Jurkat, Clone E6-1 (cell line): ENCODE results near the gene RALA.
A peak's percentile ranks its signal among the peaks of the same experiment; 100 is the strongest.

Experiments used
- DNase-seq: peaks from one replicate; pipeline ENCODE4 v3.0.0-alpha.2; 2011; ENCODE audit warnings: low read depth, low spot score
- H3K4me3 ChIP-seq: 2 replicates; pipeline ENCODE4 v1.5.1; 2011; ENCODE audit warnings: mild to moderate bottlenecking, low read length, control low read depth, moderate library complexity

The RALA gene

DNA sequence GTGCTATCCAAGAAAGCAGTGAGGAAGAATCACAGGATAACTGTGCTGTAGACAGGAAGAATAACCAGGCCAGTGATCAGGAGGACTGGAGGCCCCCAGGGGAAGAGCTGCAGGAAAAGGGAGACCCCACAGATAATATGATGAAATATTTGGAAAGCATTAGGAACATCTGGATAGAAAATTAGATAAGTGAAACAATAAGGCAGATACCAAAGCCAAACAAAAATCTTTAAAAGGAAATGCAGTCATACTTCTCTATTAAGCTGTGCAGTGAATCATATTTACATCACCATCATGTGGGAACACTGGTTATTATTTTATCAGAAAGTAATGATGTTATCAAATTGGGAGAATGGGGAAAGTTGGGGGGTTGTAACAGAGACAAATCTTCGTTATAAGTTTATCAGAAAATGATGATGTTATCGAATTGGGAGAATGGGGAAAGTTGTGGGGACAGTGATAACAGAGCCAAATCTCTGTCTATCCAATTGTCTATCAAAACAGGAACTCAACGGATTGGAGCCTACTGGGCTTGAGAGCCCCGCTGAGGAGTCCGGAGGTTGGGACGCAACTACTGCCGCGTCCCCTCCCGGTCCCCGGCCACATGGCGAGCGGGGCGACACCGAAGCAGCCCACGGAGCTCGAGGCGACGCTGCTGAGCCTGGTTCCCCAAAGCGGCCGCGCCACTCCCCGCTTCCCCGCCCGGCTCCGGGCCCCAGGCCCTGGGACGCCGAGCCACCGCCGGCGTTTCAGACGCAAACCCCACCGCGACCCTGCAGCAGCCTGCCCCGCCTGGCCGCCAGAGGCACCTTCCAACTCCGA is 14.0 kb upstream of the RALA start:
- DNase-seq: no peak

DNA sequence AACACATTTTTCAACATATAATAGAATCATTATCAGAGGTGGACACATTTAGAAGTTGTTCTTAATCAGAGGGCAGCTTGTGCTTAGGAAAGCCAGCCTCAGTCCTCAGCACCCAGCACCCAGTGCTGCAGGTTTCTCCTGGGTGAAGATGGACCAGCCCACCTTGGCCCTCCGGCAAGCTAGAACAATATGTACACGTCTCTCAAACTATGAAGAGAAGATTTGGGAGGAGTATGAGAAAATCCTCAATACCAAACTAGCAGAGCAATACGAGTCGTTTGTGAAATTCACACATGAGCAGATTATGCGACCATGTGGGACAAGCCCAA is 13.5 kb upstream of the RALA start:
- H3K4me3 ChIP-seq: no peak overlapping the region
- no peak for DNase-seq

More for the DNA sequence above, 14.0 kb upstream of the RALA start:
- no peak overlapping the region for H3K4me3 ChIP-seq

DNA sequence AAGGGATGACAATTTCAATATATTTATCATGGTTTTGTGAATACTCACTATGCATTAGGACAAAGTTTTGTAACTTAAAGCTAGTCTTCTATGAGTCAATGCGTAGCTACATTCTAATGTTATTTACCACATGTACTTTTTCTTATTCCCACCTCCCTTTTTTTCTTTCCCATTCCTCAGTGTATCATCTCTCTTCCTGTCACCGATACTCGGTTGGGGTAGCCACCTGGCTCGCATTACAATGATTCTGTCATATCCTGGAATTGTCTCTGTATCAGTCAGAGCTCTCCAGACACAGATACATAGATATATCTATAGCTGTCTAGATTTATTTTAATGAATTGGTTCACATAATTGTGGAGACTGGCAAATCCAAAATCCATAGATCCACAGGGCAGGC is 9.8 kb upstream of the RALA start:
- no peak for DNase-seq
- H3K4me3 ChIP-seq: no peak overlapping the region

DNA sequence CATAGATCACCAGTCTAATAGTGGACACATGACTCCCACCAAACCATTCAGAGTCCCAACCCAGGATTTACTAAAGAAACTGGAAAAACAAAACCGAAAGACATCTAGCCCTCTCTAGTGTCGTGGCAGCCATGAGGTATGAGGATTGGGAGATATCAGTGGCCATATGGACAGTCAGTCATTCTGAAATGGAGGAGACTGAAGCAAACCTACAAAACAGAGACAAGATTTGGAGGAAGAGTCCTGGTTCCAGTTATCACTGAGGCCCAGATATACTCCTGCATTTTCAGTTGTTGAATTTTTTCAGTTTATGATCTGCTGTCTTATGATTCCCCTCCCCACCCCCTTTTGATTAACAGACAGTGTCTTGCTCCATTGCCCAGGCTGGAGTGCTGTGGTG is 9.1 kb upstream of the RALA start:
- DNase-seq: no peak
- no peak overlapping the region for H3K4me3 ChIP-seq

DNA sequence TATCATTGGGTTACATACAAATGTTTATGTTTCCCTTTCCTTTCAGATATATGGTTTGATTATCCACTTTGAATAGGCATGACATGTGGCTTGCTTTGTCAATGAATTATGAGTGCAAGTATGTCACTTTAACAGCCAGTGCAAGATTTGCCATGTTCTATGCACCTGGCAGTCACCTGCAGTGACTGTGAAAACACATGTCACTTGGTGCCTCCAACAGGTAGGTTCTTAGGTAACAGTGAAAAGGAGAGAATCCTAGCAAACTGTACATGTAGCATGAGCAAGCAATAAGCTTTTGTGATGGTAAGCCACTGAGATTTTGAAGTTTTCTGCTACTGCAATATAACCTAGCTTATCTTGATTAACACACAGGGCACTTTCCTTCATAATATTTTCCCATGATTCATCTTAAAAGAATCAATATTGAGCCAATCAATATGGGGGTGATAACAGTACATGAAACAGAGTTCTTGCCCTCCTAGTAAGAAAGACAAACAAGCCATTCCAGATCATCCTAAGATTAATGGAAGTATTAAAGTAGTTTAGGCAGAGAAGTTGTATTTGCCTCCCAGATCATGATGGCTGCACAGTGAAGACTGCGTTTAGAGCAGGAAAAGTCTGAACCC is 7.9 kb upstream of the RALA start:
- no peak for DNase-seq

DNA sequence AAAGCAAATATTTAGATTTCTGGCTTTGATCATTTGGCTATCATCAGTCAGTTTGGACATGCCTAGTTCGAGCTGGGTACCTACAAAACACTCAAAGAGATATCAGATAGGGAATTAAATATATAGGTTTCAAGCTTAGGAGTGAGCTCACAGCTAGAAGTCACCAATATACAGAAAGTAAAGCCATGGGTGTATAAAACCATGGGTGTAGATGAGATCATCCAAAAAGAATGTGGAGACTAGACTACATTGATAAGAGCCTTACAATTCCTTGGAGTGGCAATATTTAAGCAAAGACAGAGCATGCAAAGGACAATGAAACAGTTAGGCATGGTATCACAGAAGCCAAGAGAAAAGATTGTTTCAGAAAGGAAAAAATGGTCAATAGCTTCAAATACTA is 7.2 kb upstream of the RALA start:
- DNase-seq: no peak
- no peak overlapping the region for H3K4me3 ChIP-seq

More for the DNA sequence above, 7.9 kb upstream of the RALA start:
- H3K4me3 ChIP-seq: no peak overlapping the region

DNA sequence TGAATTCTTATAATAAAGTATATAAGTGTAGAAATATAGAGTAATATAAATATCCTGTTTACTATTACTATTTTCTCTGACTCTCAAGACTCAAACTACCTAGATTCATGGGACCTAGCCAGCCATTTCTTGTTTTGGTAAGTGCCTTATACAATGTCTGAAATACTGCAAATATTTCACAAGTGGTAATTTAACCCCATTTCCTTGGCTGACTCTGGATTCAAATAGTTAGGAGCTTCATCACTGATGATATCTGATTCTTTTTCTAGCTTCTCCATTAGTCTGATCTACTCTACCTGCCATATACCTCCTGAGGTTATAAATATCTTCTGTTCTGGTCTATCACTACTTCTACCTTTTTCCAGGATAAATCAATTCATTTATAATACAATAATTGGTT is 6.4 kb upstream of the RALA start:
- H3K4me3 ChIP-seq: no peak overlapping the region
- DNase-seq: no peak

DNA sequence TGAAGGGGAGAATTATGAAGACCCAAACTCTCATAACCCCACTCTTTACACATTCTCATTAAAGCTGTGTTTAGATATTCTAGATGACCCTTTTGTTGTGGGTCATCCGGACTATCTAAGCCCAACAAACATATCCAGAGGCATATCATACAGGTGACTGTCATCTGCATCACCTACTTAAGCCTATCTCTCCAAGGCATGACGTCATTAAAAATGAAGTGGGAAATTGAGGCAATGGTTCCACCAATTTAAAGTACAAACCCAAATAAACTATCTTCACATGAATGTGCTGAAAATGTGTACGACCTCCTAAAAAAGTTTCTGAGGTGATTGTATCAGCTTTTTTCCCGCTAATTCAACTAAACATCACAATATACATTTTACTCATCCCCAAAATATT is 4.5 kb upstream of the RALA start:
- DNase-seq: no peak
- no peak overlapping the region for H3K4me3 ChIP-seq

DNA sequence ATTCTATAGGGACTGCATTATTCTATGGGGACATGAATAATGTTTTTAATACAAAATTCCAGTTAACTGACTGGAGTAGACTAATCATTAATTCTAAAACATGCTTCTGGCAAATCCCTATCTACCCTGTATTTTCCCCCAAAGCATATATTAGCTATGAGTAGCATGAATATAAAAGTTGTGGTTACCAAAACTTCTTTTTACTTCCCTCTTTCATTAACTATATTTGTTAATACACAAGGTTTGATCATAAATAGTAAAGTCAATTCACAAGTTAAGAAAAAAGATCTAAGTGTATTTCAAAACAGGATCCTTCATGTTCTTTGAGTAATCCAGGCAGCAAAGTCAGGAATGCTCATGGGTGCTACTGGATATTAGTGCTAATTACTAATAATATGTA is 2.9 kb upstream of the RALA start:
- no peak overlapping the region for H3K4me3 ChIP-seq
- no peak for DNase-seq

DNA sequence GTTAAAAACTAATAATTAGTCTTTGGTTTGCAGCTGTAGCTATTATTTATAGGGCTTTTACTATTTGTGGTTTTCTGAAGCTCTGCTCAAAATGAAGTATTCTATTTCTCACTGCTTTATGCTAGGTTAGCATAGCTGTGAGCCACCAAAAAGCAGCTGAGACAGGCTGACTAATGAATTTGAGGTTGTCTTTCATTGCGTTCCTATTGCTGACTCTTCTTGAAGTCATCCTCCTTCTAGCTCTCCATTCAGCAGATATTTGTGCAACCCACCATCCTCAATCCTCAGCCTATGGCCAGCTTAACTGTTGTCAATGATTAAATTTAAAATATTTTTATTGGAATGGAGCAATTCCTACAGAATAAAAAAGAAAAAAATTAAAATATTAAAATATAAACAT is 2.1 kb upstream of the RALA start:
- DNase-seq: no peak
- no peak overlapping the region for H3K4me3 ChIP-seq

DNA sequence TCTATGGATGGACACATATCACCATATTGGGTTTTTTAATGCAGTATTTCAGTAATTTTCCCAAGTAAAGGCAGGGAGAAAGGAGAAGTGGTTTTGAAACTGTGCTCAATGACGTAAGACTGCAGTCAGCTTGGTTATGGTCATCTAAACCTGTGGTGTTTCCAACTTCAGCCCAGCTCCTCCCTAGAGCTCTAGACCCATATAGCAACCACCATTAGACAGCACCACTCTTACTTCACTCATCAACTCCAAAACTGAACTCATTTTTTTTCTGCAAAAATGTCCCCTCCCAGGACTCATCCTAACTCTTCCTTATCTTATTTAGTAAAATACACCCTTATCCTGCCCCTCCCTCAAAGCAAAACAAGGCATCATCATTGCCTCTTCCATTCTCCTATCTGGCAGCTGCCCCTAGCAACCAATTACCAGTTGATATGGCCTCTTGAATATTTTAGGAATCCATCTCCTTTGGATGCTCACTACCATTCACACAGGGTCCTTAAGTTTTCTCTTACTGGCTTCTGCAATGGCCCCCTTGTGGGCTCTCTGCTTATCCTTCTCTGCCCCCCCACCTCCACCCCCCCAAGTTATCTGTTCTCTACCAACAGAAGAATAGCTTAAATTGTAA is 1.5 kb upstream of the RALA start:
- no peak overlapping the region; the same call in 1 of the 2 replicates for H3K4me3 ChIP-seq
- no peak for DNase-seq

DNA sequence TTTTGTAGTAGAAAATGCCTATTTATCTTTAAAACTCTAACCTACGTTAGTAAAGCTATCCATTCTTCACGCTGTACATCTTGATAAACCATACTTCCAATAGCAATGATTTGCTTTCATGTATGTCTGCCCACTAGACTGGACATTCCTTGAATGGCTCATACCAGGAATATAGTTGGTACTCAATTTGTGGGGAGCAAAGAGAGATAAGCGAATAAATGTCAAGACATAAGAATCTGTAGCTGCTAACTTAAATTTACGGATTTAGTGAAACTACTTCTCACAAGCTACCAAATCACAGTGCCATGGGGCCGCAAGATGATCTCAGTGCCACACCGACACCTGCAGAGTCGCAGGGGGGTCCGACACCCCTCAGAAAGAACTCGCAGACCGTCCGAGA is 763 bp upstream of the RALA start:
- peak overlapping the region; percentile 77 for H3K4me3 ChIP-seq
- DNase-seq: no peak

DNA sequence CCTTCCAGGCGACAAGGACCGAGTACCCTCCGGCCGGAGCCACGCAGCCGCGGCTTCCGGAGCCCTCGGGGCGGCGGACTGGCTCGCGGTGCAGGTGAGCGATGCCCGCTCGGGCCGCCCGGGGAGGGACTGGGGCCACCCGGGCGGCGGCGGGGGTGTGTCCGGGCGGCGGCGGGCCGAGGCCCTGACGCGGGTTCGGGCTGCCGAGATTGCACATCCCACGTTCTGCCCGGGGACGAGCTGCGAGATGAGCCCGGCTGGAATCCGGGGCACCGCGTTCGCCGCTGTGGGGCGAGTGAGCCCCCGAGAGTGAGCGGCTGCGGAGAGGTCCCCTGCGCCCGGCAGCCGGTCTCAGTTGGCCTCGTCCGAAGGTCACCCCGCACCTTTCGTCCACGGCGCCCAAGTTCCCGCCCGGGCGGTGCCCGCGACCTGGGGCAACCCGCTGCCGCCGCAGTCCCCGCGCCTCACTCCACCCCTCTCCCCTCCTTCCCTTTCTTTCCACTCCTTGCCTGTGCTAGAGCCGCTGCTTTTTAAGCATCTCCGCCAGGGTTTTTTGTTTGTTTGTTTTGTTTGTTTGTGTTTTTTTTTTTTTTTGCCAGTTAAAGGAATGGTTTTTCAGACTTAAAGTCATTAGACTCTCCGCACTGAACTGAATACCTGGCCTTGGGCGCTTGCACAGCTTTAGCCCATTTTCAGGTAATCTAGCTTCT is 515 bp downstream of the RALA start:
- DNase-seq: no peak
- peak overlapping the region; percentile 77 for H3K4me3 ChIP-seq

DNA sequence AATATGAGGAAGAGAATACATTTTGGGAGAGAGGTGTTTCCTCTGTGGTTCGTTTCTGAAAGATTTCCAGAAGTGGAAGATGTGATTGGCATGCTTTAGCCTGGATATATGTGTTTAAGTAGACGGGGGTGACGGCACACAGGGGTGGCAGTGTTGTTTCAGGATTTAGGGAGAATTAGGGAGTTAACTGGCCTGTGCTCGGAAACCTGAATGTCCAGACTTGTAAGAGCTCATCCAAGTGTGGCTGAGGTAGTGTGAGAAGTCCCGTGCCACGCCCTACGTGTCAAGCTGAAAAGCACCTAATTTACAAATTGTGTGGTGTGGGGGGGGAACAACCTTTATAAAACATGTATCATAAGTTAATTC is 1.1 kb downstream of the RALA start:
- no peak for DNase-seq
- peak overlapping the region; percentile 77 for H3K4me3 ChIP-seq

DNA sequence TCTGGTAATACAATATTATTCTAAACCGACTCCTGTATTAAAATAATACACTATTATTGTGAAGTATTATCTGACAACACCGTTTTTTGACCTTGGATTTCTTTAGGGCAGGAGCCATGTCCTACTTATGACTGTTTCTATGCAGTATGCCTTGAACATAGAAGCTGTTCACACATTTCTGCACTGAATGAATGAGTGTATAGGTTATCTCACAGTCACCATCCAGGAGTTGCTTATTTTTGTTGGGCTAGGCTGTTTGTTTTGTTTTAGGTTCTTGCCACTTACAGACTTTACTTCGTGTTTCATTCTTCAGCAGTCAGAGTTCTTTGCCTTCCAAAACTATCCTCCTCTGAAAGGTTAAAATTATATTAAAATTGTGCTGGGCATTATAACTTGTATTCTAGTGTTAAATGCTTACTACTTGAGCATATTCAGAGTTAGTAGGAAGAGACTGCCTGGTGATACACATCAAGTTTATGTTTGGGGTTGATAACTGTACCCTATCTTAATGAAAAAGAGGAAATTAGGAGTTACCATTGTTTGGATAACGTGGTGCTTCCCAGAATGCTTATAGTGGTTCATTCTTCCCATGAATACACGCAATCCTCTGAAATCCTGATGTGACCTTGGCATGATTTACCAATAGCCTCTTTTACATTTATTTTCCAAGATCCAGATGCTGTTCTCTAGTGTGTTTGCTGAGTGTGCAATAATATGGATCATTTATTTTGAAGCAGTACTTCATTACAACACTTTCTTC is 1.7 kb downstream of the RALA start:
- no peak for DNase-seq
- no peak overlapping the region for H3K4me3 ChIP-seq

DNA sequence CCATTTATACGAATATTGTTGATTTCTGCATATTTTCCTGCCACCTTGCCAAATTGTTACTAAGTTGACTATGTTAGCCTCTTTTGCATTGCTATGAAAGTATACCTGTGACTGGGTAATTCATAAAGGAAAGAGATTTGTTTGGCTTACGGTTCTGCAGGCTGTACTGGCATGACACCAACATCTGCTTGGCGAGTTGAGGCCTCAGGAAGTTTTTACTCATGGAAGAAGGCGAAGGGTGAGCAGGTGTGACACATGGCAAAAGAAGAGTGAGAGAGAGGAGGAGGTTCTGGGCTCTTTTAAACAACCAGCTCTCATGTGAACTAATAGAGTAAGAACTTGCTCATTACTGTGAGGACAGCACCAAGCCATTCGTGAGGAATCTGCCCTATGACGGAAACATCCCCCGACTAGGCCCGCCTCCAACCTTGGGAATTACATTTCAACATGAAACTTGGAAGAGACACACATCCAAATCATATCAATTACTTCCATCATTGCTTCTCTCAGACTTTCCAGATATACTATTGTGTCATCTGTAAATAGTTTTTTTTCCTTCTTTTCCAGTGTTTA is 8.4 kb downstream of the RALA start:
- no peak overlapping the region for H3K4me3 ChIP-seq

DNA sequence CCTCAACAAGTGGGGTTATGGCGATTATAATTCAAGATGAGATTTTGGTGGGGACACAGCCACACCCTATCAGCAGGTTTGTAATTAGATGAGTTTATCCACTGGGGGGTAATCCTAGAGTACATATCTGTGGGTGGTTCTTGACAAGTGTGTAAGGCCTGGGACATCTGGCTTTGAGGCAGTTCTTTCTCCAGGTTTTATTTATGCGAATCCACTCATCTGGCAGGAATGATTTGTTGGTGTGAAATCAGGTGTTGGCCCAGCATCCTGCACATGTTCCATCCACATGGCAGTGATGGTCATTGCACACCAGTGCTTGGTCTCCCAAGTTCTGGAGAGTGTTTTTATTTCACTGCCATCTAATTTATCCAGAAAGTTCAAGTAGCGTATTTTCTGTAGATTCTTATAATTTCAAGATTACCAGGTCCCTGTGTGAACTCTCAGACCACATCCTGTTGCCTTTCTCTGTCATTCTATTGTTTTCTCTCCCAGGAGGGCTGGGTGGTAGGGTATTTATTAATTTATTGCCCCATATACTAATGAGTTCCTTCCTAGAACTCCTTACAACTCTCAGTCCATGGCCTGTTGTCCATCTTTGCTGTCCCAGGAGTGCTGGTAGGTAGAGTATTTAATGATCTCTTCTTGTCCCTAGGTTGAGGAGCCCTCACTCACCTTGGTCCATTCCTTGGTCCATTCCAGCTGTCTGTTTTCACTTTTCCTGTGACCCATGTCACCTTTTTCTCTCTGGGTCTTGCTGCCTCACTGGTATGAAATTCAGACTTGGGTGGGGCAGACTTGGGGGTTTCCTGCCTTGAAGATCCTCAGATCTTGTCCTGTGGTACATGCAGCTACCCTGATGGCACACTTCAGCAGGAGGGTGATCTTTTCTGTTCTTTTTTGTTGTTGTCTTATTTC is 10.4 kb downstream of the RALA start:
- peak; percentile 26 for DNase-seq
- no peak overlapping the region for H3K4me3 ChIP-seq

More for the DNA sequence above, 8.4 kb downstream of the RALA start:
- no peak for DNase-seq

DNA sequence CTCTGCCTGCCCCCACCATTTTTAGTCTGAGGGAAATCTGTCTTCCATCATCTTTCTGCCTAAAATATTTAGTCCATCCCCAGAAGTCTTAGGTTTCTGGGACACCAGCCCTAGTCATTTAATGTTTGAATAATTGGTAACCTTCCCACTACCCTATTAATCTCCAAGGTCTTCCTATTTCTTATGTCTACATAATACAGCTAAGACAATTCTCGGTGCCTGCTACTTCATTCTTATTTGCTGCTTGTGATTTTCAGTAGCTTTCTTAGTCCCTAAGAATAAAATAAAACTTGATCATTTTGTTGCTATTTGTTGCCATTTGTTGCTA is 11.1 kb downstream of the RALA start:
- no peak overlapping the region for H3K4me3 ChIP-seq
- no peak for DNase-seq
